C4-2B (cell line): Measurements from ENCODE around the gene CDKAL1.

Experiments
- ZFX ChIP-seq: fragments of 450-650 bp; IDR thresholded peaks from 2 replicates; pipeline ENCODE4 v1.6.1; 2017
- TF ChIP-seq, protein P1 (sequence below): fragments of 450-650 bp; conservative IDR thresholded peaks from 2 replicates; pipeline ENCODE4 v1.5.1; 2017; ENCODE audit warnings: mild to moderate bottlenecking

DNA sequence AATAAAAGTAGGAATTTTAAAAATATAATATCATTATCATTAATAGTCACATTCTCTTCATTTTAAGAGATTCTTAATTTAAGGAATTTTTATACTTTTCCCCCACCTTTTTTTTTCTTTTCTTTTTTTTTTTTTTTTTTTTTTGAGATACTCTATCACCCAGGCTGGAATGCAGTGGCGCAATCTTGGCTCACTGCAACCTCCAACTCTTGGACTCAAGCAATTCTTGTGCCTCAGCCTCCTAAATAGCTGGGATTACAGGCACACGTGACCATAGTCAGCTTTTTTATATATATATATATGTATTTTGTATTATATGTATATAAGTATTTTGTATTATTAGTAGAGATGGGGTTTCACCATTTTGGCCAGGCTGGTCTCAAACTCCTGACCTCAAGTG lies 457.7 kb downstream of the CDKAL1 start:
- TF ChIP-seq, protein P1, sequence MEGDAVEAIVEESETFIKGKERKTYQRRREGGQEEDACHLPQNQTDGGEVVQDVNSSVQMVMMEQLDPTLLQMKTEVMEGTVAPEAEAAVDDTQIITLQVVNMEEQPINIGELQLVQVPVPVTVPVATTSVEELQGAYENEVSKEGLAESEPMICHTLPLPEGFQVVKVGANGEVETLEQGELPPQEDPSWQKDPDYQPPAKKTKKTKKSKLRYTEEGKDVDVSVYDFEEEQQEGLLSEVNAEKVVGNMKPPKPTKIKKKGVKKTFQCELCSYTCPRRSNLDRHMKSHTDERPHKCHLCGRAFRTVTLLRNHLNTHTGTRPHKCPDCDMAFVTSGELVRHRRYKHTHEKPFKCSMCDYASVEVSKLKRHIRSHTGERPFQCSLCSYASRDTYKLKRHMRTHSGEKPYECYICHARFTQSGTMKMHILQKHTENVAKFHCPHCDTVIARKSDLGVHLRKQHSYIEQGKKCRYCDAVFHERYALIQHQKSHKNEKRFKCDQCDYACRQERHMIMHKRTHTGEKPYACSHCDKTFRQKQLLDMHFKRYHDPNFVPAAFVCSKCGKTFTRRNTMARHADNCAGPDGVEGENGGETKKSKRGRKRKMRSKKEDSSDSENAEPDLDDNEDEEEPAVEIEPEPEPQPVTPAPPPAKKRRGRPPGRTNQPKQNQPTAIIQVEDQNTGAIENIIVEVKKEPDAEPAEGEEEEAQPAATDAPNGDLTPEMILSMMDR, result no peak
- TF ChIP-seq ZFX, result no peak
